ACHN (cell line): ENCODE measurements around the gene MYBBP1A.
"Not testable (repeated sequence)": the region's sequence is repeated elsewhere in the genome, so short reads cannot be mapped to it uniquely, and the experiment has no call there.

ENCODE experiments used
- DNase-seq: peaks from one replicate; pipeline ENCODE4 v3.0.0-alpha.2; 2015
- in situ Hi-C: cut with HindIII; loops from 2 replicates; pipeline ENCODE4 v1.10.0; 2017; ENCODE audit warnings: low sequenced_read_pairs, low pct_ligation_motif_present, low pct_unique_long_range_greater_than_20kb

Gene MYBBP1A

DNA sequence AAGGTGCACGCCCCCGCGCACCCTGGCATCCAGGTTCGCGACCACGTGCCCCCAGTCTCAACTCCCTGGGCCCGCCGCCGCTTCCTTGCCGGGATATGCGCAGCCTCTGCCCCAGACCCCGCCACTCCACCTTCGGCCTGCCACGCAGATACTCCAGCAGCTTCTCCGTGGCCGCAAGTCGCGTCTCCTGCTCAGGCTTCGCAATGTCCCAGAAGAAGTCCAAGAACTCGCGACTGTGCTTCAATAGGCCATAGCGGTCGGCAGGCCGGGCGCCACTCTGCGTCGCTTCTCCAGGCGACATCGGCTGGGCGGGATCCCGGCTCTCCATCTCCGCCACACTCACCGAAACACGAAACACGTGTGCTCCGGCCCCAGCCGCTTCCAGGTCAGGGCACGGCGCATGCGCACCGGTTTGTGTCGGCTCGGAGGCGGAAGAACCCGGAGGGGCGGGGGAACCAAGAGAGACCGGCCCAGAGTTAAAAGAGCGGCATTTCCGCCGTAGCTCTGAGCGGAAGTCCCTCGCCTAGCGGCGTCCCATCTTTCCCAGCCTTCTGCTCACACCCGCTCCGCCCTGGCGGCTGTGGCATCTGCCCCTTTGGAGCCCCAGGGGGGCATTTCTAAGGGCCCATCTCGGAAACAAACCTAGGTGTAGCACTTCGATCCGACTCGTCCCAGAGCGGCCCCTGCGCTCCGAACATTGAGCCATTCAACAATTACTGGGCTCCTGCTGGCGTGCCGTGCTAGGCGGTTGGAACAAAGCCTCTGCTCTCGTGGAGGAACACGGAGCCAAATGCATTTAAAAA is at the start of gene MYBBP1A:
Gene MYBBP1A (minus strand): TSS at position 388 of the 803 bp plus-strand sequence. CDS start 60 bp downstream, at position 328.
- DNase-seq = peak; percentile 98
- in situ Hi-C loops = no loop called here

DNA sequence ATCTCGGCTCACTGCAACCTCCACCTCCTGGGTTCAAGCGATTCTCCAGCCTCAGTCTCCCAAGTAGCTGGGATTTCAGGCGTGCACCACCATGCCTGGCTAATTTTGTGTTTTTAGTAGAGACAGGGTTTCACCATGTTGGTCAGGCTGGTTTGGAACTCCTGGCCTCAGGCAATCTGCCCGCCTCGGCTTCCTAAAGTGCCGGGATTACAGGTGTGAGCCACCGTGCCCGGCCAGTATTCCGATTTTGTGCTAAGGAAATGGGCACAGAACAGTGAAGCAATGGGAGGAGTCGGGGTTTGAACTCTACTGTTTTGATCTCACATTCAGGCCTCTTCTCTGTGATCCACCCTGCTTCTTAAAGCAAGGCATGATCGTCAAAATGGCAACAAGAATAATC is 49.6 kb upstream of the MYBBP1A start:
- DNase-seq, in situ Hi-C loops: not testable (repeated sequence)

GRCh38 chr17:4604111-4604644 is 49.0 kb upstream of the MYBBP1A start:
- in situ Hi-C loops = no loop called here
- no peak for DNase-seq

- in situ Hi-C loops = no loop called here
- DNase-seq = no peak
Measured at GRCh38 chr17:4602041-4602440, 46.9 kb upstream of the MYBBP1A start.

GRCh38 chr17:4601326-4601725 is 46.1 kb upstream of the MYBBP1A start:
- no peak for DNase-seq
- in situ Hi-C loops = no loop called here

GRCh38 chr17:4600563-4600962 is 45.4 kb upstream of the MYBBP1A start:
- no peak for DNase-seq
- in situ Hi-C loops = no loop called here

DNA sequence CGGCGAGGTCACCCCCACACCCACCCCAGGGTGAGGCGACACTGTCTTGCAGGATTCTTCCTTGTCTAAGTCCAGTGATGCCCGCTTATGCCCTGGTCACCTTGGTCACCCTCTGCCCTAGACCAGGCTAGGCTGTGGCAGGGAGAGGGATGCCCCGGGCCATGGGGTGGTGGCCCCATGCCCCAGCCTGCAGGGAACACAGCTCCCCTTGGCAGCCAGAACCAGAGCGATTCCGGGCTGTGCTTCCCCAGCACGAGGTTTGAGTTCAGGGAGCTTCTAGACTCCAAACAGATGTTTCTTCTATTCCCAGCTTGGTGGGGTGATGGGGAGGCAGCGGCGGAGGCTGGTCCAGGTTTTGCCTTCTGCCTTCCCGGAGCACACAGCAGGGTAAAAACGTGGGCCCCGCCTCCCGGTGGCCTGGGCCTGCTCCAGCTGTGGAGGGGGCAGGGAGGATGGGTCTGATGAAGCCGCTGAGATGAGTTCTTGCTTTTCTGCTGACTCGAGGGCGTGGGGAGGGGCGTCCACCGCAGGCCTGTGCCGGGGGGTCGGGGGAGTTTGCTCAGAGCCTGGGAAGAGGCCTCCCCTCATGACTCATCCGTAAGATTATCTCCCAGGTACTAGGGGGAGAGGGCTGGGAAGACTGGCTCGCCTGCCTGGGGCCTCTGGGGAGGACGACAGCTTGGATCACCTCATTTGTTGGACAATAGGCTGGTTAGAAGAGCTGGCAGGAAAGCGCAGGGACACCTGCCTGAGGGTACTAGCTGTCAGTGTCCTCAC is 44.5 kb upstream of the MYBBP1A start:
- DNase-seq = no peak
- in situ Hi-C loops = no loop called here

- in situ Hi-C loops = no loop called here
- no peak for DNase-seq
Measured at GRCh38 chr17:4598776-4599504, 43.8 kb upstream of the MYBBP1A start.

DNA sequence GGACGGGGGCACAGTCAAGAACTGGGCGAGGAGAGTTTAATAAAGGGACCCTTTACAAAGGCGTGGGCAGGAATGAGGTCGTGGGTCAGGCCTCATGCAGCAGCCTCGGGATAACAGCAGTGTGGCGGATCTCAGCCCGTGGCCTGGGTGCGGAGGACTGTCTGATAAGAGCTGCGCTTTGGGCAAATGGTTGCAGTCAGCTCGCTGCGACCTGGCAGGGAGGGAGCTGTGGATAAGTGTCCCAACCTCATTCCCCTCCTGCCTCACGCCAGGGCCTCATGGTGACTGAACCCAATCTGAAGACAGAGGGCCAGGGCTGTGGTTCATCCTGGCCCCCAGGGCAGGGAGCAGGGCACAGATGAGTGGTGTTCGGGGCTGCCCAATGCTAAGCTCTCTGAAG is 42.8 kb upstream of the MYBBP1A start:
- in situ Hi-C loops = no loop called here
- no peak for DNase-seq

GRCh38 chr17:4596636-4597380 is 41.6 kb upstream of the MYBBP1A start:
- in situ Hi-C loops = no loop called here
- DNase-seq = no peak

DNA sequence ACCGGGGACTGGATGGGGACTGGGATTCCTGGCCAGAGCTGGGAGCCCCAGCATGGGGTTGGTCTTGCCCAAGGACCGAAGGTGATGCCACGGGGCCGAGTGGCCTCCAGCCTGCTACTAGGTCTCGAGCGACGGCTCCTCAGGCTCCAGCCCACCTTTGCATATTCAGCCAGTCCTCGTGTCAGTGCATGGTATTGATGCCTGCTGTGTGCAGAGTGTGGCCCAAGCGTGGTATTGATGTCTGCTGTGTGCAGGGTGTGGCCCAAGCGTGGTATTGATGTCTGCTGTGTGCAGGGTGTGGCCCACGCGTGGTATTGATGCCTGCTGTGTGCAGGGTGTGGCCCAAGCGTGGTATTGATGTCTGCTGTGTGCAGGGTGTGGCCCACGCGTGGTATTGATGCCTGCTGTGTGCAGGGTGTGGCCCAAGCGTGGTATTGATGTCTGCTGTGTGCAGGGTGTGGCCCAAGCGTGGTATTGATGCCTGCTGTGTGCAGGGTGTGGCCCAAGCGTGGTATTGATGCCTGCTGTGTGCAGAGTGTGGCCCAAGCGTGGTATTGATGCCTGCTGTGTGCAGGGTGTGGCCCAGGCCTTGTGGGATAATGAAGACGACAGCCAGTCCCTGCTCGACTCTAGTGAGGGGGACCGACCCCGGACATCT is 40.6 kb upstream of the MYBBP1A start:
- in situ Hi-C loops, DNase-seq: not testable (repeated sequence)

- no peak for DNase-seq
- in situ Hi-C loops = no loop called here
Measured at GRCh38 chr17:4594931-4595684, 39.9 kb upstream of the MYBBP1A start.

GRCh38 chr17:4594406-4594805 is 39.2 kb upstream of the MYBBP1A start:
- in situ Hi-C loops = no loop called here

DNA sequence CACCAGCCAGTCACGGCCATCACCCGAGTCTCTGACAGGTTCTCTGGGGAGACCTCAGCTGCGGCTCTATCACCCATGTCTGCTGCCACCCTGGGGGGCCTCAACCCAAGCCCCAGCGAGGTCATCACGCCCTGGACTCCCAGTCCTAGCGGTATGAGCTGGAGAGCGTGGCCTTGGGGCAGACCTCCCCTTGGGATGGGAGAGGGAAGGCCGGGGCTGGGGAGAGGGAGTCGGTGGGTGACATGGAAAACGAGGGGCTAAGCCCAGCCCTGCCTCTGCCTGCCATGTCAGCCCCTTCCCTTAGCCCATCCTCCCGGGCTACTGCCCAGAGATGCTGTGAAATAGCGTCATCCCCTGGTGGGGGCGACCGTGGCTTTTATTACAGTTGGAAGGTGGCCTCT is 37.8 kb upstream of the MYBBP1A start:
- DNase-seq = no peak
- in situ Hi-C loops = no loop called here

More at GRCh38 chr17:4594406-4594805, 39.2 kb upstream of the MYBBP1A start:
- DNase-seq = no peak

DNA sequence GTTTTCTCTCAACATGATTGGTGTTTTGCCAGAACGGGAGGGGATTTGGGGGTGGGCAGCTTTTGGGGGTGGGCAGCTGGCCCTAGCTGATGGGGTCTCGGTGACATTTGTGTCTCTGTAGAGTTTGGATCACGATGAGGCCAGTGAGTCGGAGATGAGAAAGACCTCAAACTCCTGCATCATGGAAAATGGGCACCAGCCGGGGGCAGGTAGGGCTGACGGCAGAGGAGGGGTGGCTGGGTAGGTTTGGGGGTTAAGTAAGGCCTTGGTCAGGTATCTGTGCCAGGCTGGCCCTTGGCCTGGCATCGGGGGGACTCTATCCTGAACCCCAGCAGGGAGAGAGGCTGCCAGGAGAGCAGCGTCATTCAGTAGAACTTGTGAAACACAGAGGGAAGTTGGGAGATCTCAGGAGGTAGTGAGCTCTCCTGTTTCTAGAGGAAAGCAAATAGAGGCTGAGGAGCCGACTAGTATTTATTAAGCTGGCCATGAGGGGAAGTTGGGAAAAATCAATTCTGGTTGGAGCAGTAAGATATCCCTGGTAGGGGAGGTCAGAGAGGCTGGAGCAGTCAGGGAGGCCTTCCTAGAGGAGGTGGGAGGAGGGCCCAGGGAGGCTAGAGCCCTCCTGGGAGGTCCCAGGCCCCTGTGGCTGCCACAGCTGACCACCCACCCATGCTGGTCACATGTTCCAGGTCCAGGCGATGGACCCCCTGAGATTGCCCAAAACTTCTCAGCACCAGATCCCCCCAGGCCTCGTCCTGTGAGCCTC is 37.2 kb upstream of the MYBBP1A start:
- in situ Hi-C loops = no loop called here
- no peak for DNase-seq

DNA sequence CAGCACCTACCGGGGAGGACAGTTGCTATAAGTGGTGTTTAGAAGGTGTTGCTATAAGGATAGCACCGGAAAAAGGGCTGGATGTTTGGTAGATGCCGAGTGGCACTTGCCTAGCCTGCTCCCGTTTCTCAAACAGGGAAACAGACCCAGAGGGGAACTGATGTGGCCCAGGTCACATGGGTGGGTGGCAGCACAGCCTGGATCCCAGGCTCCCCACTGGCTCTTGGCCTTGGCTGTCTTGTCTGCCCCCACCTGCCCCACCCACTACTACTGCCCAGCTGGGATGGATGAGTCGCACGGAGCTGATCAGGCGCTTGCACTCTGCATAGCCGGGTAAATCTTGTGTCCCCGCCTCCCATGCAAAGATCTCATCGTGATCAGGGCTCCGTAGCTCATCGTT is 36.3 kb upstream of the MYBBP1A start:
- DNase-seq = peak; percentile 43
- in situ Hi-C loops = no loop called here
